ENCODE measurements around the gene FADS2. TPM values are rescaled to one million over a fixed set of nuclear protein-coding genes. Genes with fewer than 3 reads are reported as not detected.

The FADS2 gene
- total and polyA plus RNA-seq, 10 of the 15 experiments (the other 5 are each of a cell fraction or from before 2014, with no cell fraction given): 3.3 to 313 (median 149) TPM

GRCh38 chr11:61899146-61899841 is 71.2 kb downstream of the FADS2 start (continued):
- TF ChIP-seq BCLAF1 (IDR thresholded peaks at IDR 0.05) (no peak), ZNF687 (IDR thresholded peaks at IDR 0.05) (no peak), GABPA (IDR thresholded peaks at IDR 0.05; ENCODE audit: low read depth) (no peak), KLF5 (IDR thresholded peaks at IDR 0.05; ENCODE audit: partially characterized antibody) (no peak), PBX3 (IDR thresholded peaks at IDR 0.05; ENCODE audit: insufficient replicate concordance, low read depth, low read length) (no peak), CUX1 (IDR thresholded peaks at IDR 0.05; ENCODE audit: insufficient replicate concordance, low read depth, low read length) (no peak), SMAD1 (IDR thresholded peaks at IDR 0.05; ENCODE audit: low read depth, partially characterized antibody) (no peak), RCOR1 (conservative IDR thresholded peaks at IDR 0.05; ENCODE audit: low read depth, low read length) (no peak), ZNF274 (IDR thresholded peaks at IDR 0.05; ENCODE audit: insufficient read depth, insufficient read length) (no peak), TCF3 (IDR thresholded peaks at IDR 0.05; ENCODE audit: borderline replicate concordance, insufficient read depth, low read depth, low read length) (no peak), USF1 (IDR thresholded peaks at IDR 0.05; ENCODE audit: borderline replicate concordance, extremely low read length, insufficient read depth, low read depth, low read length) (no peak), TCF7 (IDR thresholded peaks at IDR 0.05; ENCODE audit: borderline replicate concordance) (no peak), HDGF (IDR thresholded peaks at IDR 0.05) (peak; percentile 78; the same call in 1 of the 2 replicates), KDM1A (IDR thresholded peaks at IDR 0.05; ENCODE audit: borderline replicate concordance) (no peak)

All from GM12878 (cell line).